ENCODE data around the gene SMIM38. TPM values are rescaled to one million over a fixed set of nuclear protein-coding genes. Genes with fewer than 3 reads are reported as not detected.
"Not testable (repeated sequence)": the region's sequence is repeated elsewhere in the genome, so short reads cannot be mapped to it uniquely, and the experiment has no call there.

SMIM38 gene
- total RNA-seq, 1 donor from 2014 or later = not detected

- Histone ChIP-seq H3K4me1 (ENCODE audit: insufficient read depth, low read length) (peaks cover 8% of the 10 kb centered on the region), H3K4me3 (ENCODE audit: insufficient read depth, low read depth, low read length) (no peak overlapping the region), H3K9ac (ENCODE audit: low read length) (no peak overlapping the region), H4K20me1 (ENCODE audit: insufficient read depth, low read length) (no peaks in the 10 kb centered on the region), H3K79me2 (ENCODE audit: insufficient read depth, low read length) (no peaks in the 10 kb centered on the region), H2AFZ (ENCODE audit: low read depth, low read length) (no peak overlapping the region), H3K27ac (ENCODE audit: low read depth, low read length) (no peak overlapping the region), H3K4me2 (ENCODE audit: low read length) (no peak overlapping the region), H3K27me3 (ENCODE audit: insufficient read depth, low read length) (no peaks in the 10 kb centered on the region), H3K9me3 (ENCODE audit: insufficient read depth, low read depth, low read length) (peaks cover 7% of the 10 kb centered on the region), H3K36me3 (ENCODE audit: insufficient read depth, low read length) (no peaks in the 10 kb centered on the region)
- TF ChIP-seq EZH2 (IDR thresholded peaks at IDR 0.05; ENCODE audit: insufficient read depth, low read length) (no peak), CTCF (IDR thresholded peaks at IDR 0.05; ENCODE audit: insufficient read depth, low read depth, low read length) (no peak)
- DNase-seq (ENCODE audit: low read depth) (no peak), FAIRE-seq (no peak)
- Mint-ChIP-seq H3K36me3 (ENCODE audit: low read depth, unreplicated experiment) (peaks cover 2% of the 10 kb centered on the region), H3K27me3 (ENCODE audit: low read depth, unreplicated experiment) (peaks cover 38% of the 10 kb centered on the region), H3K4me1 (ENCODE audit: low read depth, unreplicated experiment) (peaks cover 5% of the 10 kb centered on the region), H3K27ac (ENCODE audit: unreplicated experiment) (no peak overlapping the region), H3K4me3 (ENCODE audit: unreplicated experiment) (no peak overlapping the region), H3K9me3 (ENCODE audit: unreplicated experiment) (peaks cover 28% of the 10 kb centered on the region)
Observed at GRCh38 chr11:69137151-69137844, 18.4 kb upstream of the SMIM38 start.

- no peak overlapping the region for H2AFZ ChIP-seq (ENCODE audit: low read depth, low read length)
- peak overlapping the region; percentile 25 for H3K4me2 ChIP-seq (ENCODE audit: low read length)
- H3K4me3 Mint-ChIP-seq (ENCODE audit: unreplicated experiment) = no peak overlapping the region
Observed at GRCh38 chr11:69138265-69138664, 17.5 kb upstream of the SMIM38 start.

GRCh38 chr11:69140161-69140560 is 15.6 kb upstream of the SMIM38 start:
- not testable (repeated sequence) for H3K27ac ChIP-seq (ENCODE audit: low read depth, low read length); H3K4me2 ChIP-seq (ENCODE audit: low read length); H3K9me3 ChIP-seq (ENCODE audit: insufficient read depth, low read depth, low read length); H3K27ac Mint-ChIP-seq (ENCODE audit: unreplicated experiment); H3K36me3 ChIP-seq (ENCODE audit: insufficient read depth, low read length); FAIRE-seq; H3K4me1 Mint-ChIP-seq (ENCODE audit: low read depth, unreplicated experiment); DNase-seq (ENCODE audit: low read depth); H3K9ac ChIP-seq (ENCODE audit: low read length); H3K4me1 ChIP-seq (ENCODE audit: insufficient read depth, low read length); H3K4me3 ChIP-seq (ENCODE audit: insufficient read depth, low read depth, low read length); H3K27me3 ChIP-seq (ENCODE audit: insufficient read depth, low read length); H4K20me1 ChIP-seq (ENCODE audit: insufficient read depth, low read length); H3K4me3 Mint-ChIP-seq (ENCODE audit: unreplicated experiment); H3K36me3 Mint-ChIP-seq (ENCODE audit: low read depth, unreplicated experiment); H2AFZ ChIP-seq (ENCODE audit: low read depth, low read length); H3K79me2 ChIP-seq (ENCODE audit: insufficient read depth, low read length)
- H3K9me3 Mint-ChIP-seq (ENCODE audit: unreplicated experiment) = peaks cover 22% of the 10 kb centered on the region
- H3K27me3 Mint-ChIP-seq (ENCODE audit: low read depth, unreplicated experiment) = peaks cover 38% of the 10 kb centered on the region

More at GRCh38 chr11:69138265-69138664, 17.5 kb upstream of the SMIM38 start:
- Mint-ChIP-seq H3K27ac (ENCODE audit: unreplicated experiment) (no peak overlapping the region), H3K36me3 (ENCODE audit: low read depth, unreplicated experiment) (peaks cover 5% of the 10 kb centered on the region), H3K27me3 (ENCODE audit: low read depth, unreplicated experiment) (peaks cover 39% of the 10 kb centered on the region), H3K4me1 (ENCODE audit: low read depth, unreplicated experiment) (peaks cover 5% of the 10 kb centered on the region), H3K9me3 (ENCODE audit: unreplicated experiment) (peaks cover 30% of the 10 kb centered on the region)
- Histone ChIP-seq H3K36me3 (ENCODE audit: insufficient read depth, low read length) (no peaks in the 10 kb centered on the region), H3K4me1 (ENCODE audit: insufficient read depth, low read length) (peaks cover 8% of the 10 kb centered on the region), H3K4me3 (ENCODE audit: insufficient read depth, low read depth, low read length) (no peak overlapping the region), H4K20me1 (ENCODE audit: insufficient read depth, low read length) (no peaks in the 10 kb centered on the region), H3K9me3 (ENCODE audit: insufficient read depth, low read depth, low read length) (peaks cover under 1% of the 10 kb centered on the region), H3K27ac (ENCODE audit: low read depth, low read length) (no peak overlapping the region), H3K27me3 (ENCODE audit: insufficient read depth, low read length) (no peaks in the 10 kb centered on the region), H3K9ac (ENCODE audit: low read length) (no peak overlapping the region), H3K79me2 (ENCODE audit: insufficient read depth, low read length) (no peaks in the 10 kb centered on the region)
- TF ChIP-seq CTCF (IDR thresholded peaks at IDR 0.05; ENCODE audit: insufficient read depth, low read depth, low read length) (no peak), EZH2 (IDR thresholded peaks at IDR 0.05; ENCODE audit: insufficient read depth, low read length) (no peak)
- FAIRE-seq = no peak
- peak; percentile 89 for DNase-seq (ENCODE audit: low read depth)
